Ovary (tissue), 3 donors: ENCODE measurements around the gene CAMTA1.

ENCODE experiments used
- POLR2A ChIP-seq: fragments of 450-650 bp; IDR thresholded peaks from one replicate; pipeline ENCODE4 v1.6.1; 2017; ENCODE audit warnings: antibody characterized with exemption, mild to moderate bottlenecking, moderate library complexity
- TF ChIP-seq, protein P1 (sequence below), 3 donors: fragments of 450-650 bp in 2 of 3; fragments of 200-600 bp in 1 of 3; IDR thresholded peaks; one replicate each; pipeline versions ENCODE4 v1.5.1 to v1.8.0; 2016 to 2022; ENCODE audit warnings: antibody characterized with exemption in 3 of 3, mild to moderate bottlenecking in 1 of 3
- donor health status: DM: no; HTN: no; CAD: no.

- TF ChIP-seq POLR2A: no peak
- TF ChIP-seq, protein P1, sequence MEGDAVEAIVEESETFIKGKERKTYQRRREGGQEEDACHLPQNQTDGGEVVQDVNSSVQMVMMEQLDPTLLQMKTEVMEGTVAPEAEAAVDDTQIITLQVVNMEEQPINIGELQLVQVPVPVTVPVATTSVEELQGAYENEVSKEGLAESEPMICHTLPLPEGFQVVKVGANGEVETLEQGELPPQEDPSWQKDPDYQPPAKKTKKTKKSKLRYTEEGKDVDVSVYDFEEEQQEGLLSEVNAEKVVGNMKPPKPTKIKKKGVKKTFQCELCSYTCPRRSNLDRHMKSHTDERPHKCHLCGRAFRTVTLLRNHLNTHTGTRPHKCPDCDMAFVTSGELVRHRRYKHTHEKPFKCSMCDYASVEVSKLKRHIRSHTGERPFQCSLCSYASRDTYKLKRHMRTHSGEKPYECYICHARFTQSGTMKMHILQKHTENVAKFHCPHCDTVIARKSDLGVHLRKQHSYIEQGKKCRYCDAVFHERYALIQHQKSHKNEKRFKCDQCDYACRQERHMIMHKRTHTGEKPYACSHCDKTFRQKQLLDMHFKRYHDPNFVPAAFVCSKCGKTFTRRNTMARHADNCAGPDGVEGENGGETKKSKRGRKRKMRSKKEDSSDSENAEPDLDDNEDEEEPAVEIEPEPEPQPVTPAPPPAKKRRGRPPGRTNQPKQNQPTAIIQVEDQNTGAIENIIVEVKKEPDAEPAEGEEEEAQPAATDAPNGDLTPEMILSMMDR (IDR thresholded peaks at IDR 0.05): no peak
Observed at GRCh38 chr1:7693662-7694061, 908.4 kb downstream of the CAMTA1 start.
